ENCODE measurements around the gene RGL1.

- no peak for TF ChIP-seq POLR2A (IDR thresholded peaks at IDR 0.05; ENCODE audit: low read length)
- TF ChIP-seq GATA1 (IDR thresholded peaks at IDR 0.05; ENCODE audit: low read depth, low read length) = no peak
These were observed 105.9 kb downstream of the RGL1 start for GRCh38 chr1:183910845-183911244.

Data from erythroblast (primary cell).